Measurements from ENCODE around the gene LYRM4.

Gene LYRM4

DNA sequence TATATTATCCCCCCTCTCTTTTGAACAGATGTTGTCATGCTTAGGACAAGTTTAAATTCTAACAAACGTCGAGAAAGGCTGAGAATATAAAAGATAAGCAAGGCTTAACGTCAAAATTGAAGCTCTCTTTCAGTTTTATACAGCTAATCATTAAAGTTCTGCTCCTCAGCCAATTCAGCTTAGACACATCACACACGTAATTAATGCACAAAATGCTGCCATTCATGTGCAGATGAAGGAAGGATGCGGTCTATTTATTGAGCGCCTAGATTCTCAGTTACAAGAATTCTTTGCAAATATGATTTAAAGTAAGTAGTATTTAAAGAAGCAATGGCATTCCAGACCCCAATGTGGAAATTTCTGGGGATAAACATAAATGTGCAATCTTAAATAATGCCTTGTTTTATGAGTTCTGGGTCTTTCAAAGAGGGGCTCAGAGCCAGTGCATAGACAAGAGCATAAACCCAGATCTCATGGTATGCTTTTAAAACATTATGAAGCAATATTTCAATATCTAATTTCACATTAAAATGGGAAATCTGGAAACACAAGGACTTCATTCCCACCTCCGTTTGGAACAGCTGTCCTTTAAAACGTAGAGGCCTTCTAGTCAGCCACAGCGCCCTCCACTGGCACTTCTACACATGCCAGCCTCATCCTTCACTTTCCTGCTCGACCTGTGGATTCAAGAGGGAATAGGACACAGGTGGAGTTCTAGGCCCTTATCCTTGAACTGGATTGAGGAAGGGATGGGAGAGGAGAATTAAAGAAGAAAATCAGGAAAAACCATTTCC is 85.8 kb downstream of the LYRM4 start:
- no peak for DNase-seq (ENCODE audit: low read depth)

DNA sequence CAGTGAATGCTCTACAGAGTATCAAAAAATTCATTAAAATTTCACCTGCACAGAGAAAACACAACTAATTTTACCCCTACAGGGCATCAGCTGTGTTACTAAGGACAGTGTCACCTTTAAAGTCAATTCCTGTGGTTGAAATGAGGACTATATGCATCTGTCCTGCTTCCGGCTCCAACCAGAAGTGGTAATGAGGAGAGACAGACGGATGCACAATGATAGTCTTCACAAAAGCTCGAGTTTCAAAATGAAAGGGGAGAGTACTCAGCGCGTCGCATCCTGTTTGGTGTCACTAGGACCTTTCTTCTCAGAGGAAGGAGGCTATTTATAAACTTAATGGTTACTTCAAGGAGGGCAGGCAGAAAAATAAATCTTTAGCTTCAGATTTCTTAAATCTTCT is 86.5 kb downstream of the LYRM4 start:
- DNase-seq (ENCODE audit: low read depth), result no peak

DNA sequence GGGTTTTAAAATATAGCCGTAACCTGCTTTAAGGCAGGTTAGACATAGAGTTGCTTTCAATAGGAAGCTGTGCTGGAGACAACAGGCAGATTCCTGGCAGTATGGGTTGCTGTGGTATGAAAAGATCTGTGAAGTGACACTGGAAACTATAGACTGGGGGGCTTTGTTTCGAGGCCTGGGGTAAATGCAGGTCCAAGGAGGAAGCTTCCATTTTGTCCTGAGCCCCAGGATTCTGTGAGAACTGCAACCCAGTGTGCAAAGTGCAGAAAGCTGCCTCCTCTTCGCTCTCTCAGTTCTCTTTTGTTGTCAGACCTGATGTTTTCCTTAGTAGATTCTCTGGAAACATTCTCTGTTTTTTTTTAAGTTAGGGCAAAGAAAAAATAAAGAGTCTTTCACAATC is 86.9 kb downstream of the LYRM4 start:
- DNase-seq (ENCODE audit: low read depth), result no peak

DNA sequence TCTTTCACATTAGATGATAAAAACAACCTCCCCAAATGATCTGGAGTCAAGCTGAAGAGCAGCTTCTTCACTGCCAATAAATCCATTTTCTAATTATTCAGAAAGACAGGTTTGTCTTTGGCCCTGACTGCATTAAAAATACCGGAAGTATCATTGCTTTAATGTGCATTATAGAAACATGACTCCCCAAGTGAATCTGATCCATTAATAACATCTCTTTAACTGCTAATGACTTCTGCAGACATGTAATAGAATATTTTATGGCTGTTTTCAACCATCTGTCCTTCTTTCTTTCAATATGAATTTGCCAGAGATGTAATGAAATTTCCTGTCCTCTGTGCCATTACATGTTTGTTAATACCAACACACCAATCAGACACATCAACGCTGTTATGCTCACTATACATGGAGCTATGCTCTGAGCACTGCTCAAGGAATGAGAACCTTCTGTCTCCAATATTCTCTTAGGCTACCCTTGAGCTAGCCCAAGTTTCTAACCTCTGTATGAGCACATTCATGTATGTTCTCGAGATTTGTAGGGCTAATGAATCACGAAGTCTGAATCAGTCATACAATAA is 87.8 kb downstream of the LYRM4 start:
- no peak for DNase-seq (ENCODE audit: low read depth)

DNA sequence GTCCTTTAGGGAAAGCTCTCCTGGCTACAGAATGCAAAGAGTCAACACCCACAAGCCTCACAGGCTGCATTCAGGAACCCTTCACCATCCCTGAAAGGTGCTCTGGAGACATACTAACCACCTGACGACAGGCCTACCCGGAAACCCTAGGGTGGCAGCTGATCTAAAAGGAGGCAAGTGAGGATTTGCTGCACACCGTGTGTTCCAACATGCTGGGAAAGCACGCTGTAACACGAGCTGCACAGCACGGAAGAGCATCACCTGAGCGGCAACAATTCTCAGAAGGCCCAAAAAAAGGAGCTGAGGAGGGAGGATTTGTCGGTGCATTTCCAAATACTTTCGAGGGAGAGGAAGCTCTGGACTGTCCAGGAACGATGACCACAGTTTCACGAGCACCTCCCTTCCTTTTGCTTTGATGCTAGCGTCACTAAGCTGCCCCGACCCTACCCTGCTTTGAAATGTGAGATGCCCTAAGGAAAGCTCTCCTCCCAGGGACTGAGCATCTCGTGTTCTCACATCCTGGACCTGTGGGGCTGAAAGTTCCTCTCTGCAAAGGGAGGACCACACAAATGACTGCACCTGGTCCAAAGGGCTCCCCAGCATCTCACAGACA is 88.6 kb downstream of the LYRM4 start:
- no peak for DNase-seq (ENCODE audit: low read depth)

- no peak for DNase-seq (ENCODE audit: low read depth)
Observed at GRCh38 chr6:5167501-5167900, 93.2 kb downstream of the LYRM4 start.

DNA sequence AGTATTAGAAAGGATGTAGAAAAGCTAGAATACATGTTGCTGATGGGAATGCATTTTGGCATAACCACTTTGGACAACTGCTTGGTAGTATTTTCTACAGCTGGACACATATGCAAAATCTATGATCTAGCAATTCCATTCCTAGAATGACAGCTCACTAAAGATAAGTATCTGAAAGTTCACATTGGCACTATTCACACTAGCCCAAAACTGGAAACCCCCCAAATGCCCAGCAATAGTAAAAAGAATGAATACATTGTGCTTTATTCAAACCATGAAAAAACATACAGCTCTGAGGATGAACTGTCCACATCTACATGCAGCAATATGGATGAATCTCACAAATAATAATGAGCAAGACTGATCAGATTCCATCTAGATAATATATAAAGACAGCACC is 96.7 kb downstream of the LYRM4 start:
- no peak for DNase-seq (ENCODE audit: low read depth)

GRCh38 chr6:5163247-5163646 is 97.5 kb downstream of the LYRM4 start:
- no peak for DNase-seq (ENCODE audit: low read depth)

DNA sequence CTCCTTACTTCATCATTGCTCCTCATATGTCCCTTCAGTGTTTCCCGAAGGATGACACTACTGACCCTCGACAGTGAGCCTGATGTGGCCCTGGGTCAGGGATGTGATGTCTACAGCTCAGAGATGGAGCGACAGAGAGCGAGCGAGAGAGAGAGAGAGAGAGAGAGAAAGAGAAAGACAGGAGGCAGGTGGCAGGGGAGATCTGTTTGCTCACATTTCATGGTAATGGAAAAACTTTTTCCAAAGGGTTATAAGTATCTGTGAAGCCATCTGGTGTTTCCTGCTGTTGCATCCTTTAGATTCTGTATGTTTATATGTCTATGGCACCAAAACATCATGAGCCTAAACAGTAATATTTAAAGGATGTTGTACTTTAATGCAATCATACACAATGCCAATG is 98.4 kb downstream of the LYRM4 start:
- DNase-seq (ENCODE audit: low read depth), result no peak

DNA sequence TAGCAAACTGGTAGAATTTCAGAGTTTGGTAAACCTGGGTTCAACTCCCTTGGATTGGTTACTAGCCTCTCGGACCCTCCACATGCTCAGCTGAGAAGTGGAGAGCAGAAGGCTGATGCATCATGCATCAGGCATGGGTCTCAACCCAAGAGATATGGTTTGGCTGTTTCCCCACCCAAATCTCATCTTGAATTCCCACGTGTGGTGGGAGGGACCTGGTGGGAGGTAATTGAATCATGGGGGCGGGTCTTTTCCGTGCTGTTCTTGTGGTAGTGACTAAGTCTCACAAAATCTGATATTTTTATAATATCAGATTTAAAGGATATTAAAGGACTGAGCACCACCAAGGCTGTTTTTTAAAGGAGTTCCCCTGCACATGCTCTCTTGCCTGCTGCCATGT is 100.5 kb downstream of the LYRM4 start:
- no peak for DNase-seq (ENCODE audit: low read depth)

DNA sequence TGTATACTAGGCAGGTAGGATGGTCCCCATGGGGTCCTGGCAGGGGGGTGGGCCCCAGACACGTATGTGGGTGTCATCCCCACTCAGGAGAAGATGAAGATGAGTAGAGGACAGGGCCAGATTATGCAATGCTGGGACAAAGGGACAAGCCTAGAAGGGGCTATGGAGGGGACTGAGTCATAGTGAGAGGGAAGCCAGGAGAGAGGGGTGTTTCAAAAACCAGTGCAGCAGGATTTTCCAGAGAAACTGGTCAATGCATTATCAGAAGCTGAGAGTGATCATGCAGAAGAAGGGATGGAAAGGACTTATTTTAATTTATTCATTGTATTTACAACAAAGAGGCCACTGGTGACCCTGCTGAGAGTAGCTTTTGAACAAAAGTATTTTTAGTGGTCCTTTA is 101.6 kb downstream of the LYRM4 start:
- no peak for DNase-seq (ENCODE audit: low read depth)

DNA sequence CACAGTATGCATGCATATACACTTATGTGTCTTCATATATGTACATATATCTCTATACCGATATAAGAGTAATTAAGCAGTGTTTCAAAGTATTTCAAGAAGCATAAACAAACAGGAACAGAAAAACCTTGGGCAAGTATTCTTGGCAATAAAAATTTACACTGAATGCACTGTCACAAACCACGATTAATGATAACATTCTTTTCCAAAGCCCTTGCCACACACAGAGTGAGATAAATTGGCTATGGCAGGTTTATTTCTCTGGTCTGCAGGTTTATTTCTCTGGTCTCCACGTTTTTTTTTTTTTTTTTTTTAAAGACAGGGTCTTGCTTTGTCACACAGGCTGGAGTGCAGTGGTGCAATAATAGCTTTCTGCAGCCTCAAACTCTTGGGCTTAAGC is 102.6 kb downstream of the LYRM4 start:
- no peak for DNase-seq (ENCODE audit: low read depth)

DNA sequence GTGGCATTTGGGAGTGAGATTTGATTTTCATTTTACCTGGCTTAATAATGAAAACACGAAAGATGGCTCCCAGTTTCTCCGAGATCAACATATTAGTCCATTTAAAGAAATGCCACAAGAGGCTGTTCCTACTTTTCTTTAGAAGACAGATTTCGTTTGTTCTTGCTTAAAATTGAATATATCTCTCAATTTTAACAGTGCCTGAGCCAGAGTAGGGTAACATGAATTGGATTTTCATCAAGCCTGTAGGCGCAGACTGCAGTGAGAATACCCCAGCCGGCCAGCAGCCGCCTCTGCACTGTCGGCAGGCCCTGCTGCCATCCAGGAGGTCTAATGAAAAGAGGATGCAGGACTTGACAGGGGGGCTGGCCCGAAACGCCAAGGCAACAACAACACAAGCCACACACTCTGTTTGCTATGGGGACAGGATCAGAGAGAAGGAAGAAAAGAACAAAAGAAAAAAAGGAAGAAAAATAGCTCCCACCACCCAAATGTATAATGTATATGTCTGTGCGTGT is 103.1 kb downstream of the LYRM4 start:
- DNase-seq (ENCODE audit: low read depth), result no peak

GRCh38 chr6:5156627-5157026 is 104.1 kb downstream of the LYRM4 start:
- no peak for DNase-seq (ENCODE audit: low read depth)

GRCh38 chr6:5155906-5156305 is 104.8 kb downstream of the LYRM4 start:
- DNase-seq (ENCODE audit: low read depth), result no peak

- DNase-seq (ENCODE audit: low read depth), result no peak
Observed at GRCh38 chr6:5153186-5153585, 107.6 kb downstream of the LYRM4 start.

GRCh38 chr6:5152460-5152859 is 108.3 kb downstream of the LYRM4 start:
- DNase-seq (ENCODE audit: low read depth), result no peak

GRCh38 chr6:5151955-5152401 is 108.8 kb downstream of the LYRM4 start:
- DNase-seq (ENCODE audit: low read depth), result peak; percentile 65

GRCh38 chr6:5151360-5151954 is 109.3 kb downstream of the LYRM4 start:
- DNase-seq (ENCODE audit: low read depth), result no peak

GRCh38 chr6:5150551-5151075 is 110.1 kb downstream of the LYRM4 start:
- DNase-seq (ENCODE audit: low read depth), result no peak

DNA sequence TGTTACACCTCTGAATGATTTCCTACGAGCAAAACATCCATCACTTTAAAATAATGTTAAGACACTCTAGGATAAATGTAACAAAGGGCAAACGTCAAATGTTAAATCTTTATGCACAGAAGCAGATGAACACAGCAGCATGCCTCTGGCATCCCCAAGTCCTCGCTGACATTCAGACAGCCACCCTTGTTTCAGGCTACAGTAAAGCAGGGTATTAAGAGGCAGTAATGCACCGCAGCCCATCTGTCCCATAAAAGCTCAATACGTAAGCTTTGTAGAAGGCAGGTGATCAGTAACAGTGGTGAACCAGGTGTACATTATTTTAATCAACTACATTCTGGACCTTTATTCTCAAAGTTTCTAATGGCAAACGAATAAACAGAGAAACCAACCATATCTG is 110.9 kb downstream of the LYRM4 start:
- no peak for DNase-seq (ENCODE audit: low read depth)

GRCh38 chr6:5149159-5149704 is 111.5 kb downstream of the LYRM4 start:
- no peak for DNase-seq (ENCODE audit: low read depth)

Measured in non-pigmented ciliary epithelial cell (primary cell).